Measurements from ENCODE around the gene FAF1. TPM values are rescaled to one million over a fixed set of nuclear protein-coding genes. Genes with fewer than 3 reads are reported as not detected.

FAF1 gene
- total and polyA plus RNA-seq, 9 of the 15 experiments (the other 6 are each of a cell fraction or from before 2014, with no cell fraction given) = 48.7 to 225 (median 118) TPM

DNA sequence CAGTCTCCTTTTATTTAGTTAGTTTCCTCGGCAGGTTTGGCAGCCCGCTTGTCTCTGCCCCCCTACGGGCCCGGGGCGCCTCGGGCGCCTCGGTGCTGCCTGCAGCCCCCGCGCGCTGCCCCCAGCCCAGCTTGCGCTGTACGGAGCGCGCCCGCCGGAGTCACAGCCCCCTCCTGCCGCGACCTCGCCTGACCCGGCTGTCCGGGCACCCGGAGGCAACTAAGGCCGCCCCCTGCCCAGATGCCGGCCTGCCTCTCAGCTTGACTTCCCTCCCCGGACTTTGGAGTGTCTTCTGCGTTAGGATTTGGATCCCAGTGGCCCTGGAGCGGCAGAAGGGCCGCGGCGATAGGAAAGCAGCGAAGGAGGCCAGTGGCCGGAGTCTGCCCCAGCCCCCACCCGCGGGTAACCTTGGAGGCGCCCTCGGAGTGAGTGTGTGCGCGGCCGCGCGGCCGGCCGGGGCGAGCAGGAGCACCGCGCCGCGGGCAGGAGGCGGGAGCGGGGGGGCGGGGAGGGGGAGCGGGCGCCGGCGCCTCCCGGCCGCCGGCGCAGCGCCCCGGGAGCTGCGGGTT is 17.6 kb upstream of the FAF1 start (continued):
- no peak for TF ChIP-seq TFAM (CRISPR knock-in tag; conservative IDR thresholded peaks at IDR 0.05)
- 0 out of 2 replicates have a peak, but pooled peaks have one; percentile 13 for TF ChIP-seq SAFB (IDR thresholded peaks at IDR 0.05; ENCODE audit: borderline replicate concordance, low read depth, low read length)
- TF ChIP-seq, protein P1, sequence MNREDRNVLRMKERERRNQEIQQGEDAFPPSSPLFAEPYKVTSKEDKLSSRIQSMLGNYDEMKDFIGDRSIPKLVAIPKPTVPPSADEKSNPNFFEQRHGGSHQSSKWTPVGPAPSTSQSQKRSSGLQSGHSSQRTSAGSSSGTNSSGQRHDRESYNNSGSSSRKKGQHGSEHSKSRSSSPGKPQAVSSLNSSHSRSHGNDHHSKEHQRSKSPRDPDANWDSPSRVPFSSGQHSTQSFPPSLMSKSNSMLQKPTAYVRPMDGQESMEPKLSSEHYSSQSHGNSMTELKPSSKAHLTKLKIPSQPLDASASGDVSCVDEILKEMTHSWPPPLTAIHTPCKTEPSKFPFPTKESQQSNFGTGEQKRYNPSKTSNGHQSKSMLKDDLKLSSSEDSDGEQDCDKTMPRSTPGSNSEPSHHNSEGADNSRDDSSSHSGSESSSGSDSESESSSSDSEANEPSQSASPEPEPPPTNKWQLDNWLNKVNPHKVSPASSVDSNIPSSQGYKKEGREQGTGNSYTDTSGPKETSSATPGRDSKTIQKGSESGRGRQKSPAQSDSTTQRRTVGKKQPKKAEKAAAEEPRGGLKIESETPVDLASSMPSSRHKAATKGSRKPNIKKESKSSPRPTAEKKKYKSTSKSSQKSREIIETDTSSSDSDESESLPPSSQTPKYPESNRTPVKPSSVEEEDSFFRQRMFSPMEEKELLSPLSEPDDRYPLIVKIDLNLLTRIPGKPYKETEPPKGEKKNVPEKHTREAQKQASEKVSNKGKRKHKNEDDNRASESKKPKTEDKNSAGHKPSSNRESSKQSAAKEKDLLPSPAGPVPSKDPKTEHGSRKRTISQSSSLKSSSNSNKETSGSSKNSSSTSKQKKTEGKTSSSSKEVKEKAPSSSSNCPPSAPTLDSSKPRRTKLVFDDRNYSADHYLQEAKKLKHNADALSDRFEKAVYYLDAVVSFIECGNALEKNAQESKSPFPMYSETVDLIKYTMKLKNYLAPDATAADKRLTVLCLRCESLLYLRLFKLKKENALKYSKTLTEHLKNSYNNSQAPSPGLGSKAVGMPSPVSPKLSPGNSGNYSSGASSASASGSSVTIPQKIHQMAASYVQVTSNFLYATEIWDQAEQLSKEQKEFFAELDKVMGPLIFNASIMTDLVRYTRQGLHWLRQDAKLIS (CRISPR knock-in tag; IDR thresholded peaks at IDR 0.05) = peak; percentile 45; the same call in 1 of the 2 replicates
- peak; percentile 62; the same call in 1 of the 2 replicates for TF ChIP-seq HDAC8 (tag; IDR thresholded peaks at IDR 0.05)
- no peak for TF ChIP-seq ZNF212 (CRISPR knock-in tag; IDR thresholded peaks at IDR 0.05)
- TF ChIP-seq, protein P2, sequence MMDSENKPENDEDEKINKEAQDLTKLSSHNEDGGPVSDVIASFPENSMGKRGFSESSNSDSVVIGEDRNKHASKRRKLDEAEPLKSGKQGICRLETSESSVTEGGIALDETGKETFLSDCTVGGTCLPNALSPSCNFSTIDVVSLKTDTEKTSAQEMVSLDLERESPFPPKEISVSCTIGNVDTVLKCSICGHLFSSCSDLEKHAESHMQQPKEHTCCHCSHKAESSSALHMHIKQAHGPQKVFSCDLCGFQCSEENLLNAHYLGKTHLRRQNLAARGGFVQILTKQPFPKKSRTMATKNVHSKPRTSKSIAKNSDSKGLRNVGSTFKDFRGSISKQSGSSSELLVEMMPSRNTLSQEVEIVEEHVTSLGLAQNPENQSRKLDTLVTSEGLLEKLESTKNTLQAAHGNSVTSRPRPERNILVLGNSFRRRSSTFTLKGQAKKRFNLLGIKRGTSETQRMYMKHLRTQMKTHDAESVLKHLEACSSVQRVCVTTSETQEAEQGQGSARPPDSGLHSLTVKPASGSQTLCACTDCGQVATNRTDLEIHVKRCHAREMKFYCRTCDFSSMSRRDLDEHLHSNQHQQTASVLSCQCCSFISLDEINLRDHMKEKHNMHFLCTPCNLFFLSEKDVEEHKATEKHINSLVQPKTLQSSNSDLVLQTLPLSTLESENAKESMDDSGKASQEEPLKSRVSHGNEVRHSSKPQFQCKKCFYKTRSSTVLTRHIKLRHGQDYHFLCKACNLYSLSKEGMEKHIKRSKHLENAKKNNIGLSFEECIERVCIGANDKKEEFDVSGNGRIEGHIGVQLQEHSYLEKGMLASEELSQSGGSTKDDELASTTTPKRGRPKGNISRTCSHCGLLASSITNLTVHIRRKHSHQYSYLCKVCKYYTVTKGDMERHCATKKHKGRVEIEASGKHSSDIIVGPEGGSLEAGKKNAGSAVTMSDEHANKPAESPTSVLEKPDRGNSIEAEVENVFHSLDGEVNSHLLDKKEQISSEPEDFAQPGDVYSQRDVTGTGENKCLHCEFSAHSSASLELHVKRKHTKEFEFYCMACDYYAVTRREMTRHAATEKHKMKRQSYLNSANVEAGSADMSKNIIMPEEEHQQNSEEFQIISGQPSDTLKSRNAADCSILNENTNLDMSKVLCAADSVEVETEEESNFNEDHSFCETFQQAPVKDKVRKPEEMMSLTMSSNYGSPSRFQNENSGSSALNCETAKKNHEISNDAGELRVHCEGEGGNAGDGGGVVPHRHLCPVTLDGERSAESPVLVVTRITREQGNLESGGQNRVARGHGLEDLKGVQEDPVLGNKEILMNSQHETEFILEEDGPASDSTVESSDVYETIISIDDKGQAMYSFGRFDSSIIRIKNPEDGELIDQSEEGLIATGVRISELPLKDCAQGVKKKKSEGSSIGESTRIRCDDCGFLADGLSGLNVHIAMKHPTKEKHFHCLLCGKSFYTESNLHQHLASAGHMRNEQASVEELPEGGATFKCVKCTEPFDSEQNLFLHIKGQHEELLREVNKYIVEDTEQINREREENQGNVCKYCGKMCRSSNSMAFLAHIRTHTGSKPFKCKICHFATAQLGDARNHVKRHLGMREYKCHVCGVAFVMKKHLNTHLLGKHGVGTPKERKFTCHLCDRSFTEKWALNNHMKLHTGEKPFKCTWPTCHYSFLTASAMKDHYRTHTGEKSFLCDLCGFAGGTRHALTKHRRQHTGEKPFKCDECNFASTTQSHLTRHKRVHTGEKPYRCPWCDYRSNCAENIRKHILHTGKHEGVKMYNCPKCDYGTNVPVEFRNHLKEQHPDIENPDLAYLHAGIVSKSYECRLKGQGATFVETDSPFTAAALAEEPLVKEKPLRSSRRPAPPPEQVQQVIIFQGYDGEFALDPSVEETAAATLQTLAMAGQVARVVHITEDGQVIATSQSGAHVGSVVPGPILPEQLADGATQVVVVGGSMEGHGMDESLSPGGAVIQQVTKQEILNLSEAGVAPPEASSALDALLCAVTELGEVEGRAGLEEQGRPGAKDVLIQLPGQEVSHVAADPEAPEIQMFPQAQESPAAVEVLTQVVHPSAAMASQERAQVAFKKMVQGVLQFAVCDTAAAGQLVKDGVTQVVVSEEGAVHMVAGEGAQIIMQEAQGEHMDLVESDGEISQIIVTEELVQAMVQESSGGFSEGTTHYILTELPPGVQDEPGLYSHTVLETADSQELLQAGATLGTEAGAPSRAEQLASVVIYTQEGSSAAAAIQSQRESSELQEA (IDR thresholded peaks at IDR 0.05; ENCODE audit: low read depth) = no peak
- TF ChIP-seq, protein P3, sequence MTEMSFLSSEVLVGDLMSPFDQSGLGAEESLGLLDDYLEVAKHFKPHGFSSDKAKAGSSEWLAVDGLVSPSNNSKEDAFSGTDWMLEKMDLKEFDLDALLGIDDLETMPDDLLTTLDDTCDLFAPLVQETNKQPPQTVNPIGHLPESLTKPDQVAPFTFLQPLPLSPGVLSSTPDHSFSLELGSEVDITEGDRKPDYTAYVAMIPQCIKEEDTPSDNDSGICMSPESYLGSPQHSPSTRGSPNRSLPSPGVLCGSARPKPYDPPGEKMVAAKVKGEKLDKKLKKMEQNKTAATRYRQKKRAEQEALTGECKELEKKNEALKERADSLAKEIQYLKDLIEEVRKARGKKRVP (CRISPR knock-in tag; IDR thresholded peaks at IDR 0.05) = no peak
- TF ChIP-seq, protein P4, sequence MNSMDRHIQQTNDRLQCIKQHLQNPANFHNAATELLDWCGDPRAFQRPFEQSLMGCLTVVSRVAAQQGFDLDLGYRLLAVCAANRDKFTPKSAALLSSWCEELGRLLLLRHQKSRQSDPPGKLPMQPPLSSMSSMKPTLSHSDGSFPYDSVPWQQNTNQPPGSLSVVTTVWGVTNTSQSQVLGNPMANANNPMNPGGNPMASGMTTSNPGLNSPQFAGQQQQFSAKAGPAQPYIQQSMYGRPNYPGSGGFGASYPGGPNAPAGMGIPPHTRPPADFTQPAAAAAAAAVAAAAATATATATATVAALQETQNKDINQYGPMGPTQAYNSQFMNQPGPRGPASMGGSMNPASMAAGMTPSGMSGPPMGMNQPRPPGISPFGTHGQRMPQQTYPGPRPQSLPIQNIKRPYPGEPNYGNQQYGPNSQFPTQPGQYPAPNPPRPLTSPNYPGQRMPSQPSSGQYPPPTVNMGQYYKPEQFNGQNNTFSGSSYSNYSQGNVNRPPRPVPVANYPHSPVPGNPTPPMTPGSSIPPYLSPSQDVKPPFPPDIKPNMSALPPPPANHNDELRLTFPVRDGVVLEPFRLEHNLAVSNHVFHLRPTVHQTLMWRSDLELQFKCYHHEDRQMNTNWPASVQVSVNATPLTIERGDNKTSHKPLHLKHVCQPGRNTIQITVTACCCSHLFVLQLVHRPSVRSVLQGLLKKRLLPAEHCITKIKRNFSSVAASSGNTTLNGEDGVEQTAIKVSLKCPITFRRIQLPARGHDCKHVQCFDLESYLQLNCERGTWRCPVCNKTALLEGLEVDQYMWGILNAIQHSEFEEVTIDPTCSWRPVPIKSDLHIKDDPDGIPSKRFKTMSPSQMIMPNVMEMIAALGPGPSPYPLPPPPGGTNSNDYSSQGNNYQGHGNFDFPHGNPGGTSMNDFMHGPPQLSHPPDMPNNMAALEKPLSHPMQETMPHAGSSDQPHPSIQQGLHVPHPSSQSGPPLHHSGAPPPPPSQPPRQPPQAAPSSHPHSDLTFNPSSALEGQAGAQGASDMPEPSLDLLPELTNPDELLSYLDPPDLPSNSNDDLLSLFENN (IDR thresholded peaks at IDR 0.05; ENCODE audit: low read depth in 2 of 2, low read length in 2 of 2) = no peak

Data from K562 (cell line).